HEK293 (cell line): Measurements from ENCODE around the gene ADRM1.

Source experiments
- BCL11B ChIP-seq: fragments of 450-650 bp; formaldehyde crosslinking; IDR thresholded peaks from 2 replicates; pipeline ENCODE4 v1.5.1; 2016; ENCODE audit warnings: low read depth, missing biosample characterization, missing genetic modification characterization
- GLI2 ChIP-seq: fragments of 450-650 bp; formaldehyde crosslinking; IDR thresholded peaks from 2 replicates; pipeline ENCODE4; 2017; ENCODE audit warnings: missing biosample characterization, missing genetic modification characterization, low read depth, borderline replicate concordance
- GLIS1 ChIP-seq: fragments of 450-650 bp; formaldehyde crosslinking; IDR thresholded peaks from 2 replicates; pipeline ENCODE4 v1.5.1; 2016; ENCODE audit warnings: missing biosample characterization, missing genetic modification characterization
- HOXC10 ChIP-seq: sonication (generic); formaldehyde crosslinking; IDR thresholded peaks from 2 replicates; pipeline ENCODE4 v1.8.1; 2023; ENCODE audit warnings: mild to moderate bottlenecking, missing genetic modification reagents
- HOXD13 ChIP-seq: sonication (generic); formaldehyde crosslinking; IDR thresholded peaks from 2 replicates; pipeline ENCODE4 v1.8.0; 2022; ENCODE audit warnings: missing genetic modification reagents, borderline replicate concordance
- KLF16 ChIP-seq: fragments of 450-650 bp; formaldehyde crosslinking; IDR thresholded peaks from 2 replicates; pipeline ENCODE4 v1.5.1; 2017; ENCODE audit warnings: missing biosample characterization, missing genetic modification characterization
- PATZ1 ChIP-seq: fragments of 450-650 bp; formaldehyde crosslinking; IDR thresholded peaks from 2 replicates; pipeline ENCODE4 v1.5.1; 2016; ENCODE audit warnings: missing biosample characterization, missing genetic modification characterization
- SCRT2 ChIP-seq: fragments of 450-650 bp; formaldehyde crosslinking; IDR thresholded peaks from 2 replicates; pipeline ENCODE4 v1.5.1; 2016; ENCODE audit warnings: missing biosample characterization, missing genetic modification characterization
- SP3 ChIP-seq: fragments of 450-650 bp; formaldehyde crosslinking; IDR thresholded peaks from 2 replicates; pipeline ENCODE4 v1.5.1; 2016; ENCODE audit warnings: missing biosample characterization, missing genetic modification characterization
- TRIM28 ChIP-seq: IDR thresholded peaks from 2 replicates; pipeline ENCODE4 v1.6.1; 2011; ENCODE audit warnings: low read length, control low read depth, borderline replicate concordance
- WT1 ChIP-seq: fragments of 450-650 bp; formaldehyde crosslinking; IDR thresholded peaks from 2 replicates; pipeline ENCODE4 v1.5.1; 2016; ENCODE audit warnings: missing biosample characterization, missing genetic modification characterization
- YY1 ChIP-seq: fragments of 450-650 bp; formaldehyde crosslinking; IDR thresholded peaks from 2 replicates; pipeline ENCODE4 v1.5.1; 2018; ENCODE audit warnings: missing biosample characterization, missing genetic modification characterization
- ZBTB6 ChIP-seq: fragments of 450-650 bp; formaldehyde crosslinking; IDR thresholded peaks from 2 replicates; pipeline ENCODE4 v1.5.1; 2017; ENCODE audit warnings: missing biosample characterization, missing genetic modification characterization
- ZIC2 ChIP-seq: fragments of 450-650 bp; formaldehyde crosslinking; IDR thresholded peaks from 2 replicates; pipeline ENCODE4 v1.5.1; 2016; ENCODE audit warnings: missing biosample characterization, missing genetic modification characterization
- ZNF223 ChIP-seq: fragments of 450-650 bp; formaldehyde crosslinking; IDR thresholded peaks from 2 replicates; pipeline ENCODE4 v1.5.1; 2016; ENCODE audit warnings: missing biosample characterization, missing genetic modification characterization
- ZNF239 ChIP-seq: fragments of 450-650 bp; formaldehyde crosslinking; IDR thresholded peaks from 2 replicates; pipeline ENCODE4 v1.5.1; 2016; ENCODE audit warnings: missing biosample characterization, missing genetic modification characterization
- ZNF248 ChIP-seq: fragments of 450-650 bp; formaldehyde crosslinking; IDR thresholded peaks from 2 replicates; pipeline ENCODE4 v1.5.1; 2017; ENCODE audit warnings: missing biosample characterization, missing genetic modification characterization
- ZNF280D ChIP-seq: fragments of 450-650 bp; formaldehyde crosslinking; IDR thresholded peaks from 2 replicates; pipeline ENCODE4 v1.5.1; 2016; ENCODE audit warnings: missing biosample characterization, missing genetic modification characterization
- ZNF335 ChIP-seq: fragments of 450-650 bp; formaldehyde crosslinking; conservative IDR thresholded peaks from 2 replicates; pipeline ENCODE4 v1.5.1; 2016; ENCODE audit warnings: missing biosample characterization, missing genetic modification characterization
- ZNF391 ChIP-seq: fragments of 450-650 bp; formaldehyde crosslinking; IDR thresholded peaks from 2 replicates; pipeline ENCODE4 v1.5.1; 2016; ENCODE audit warnings: low read depth, missing biosample characterization, missing genetic modification characterization, borderline replicate concordance
- ZNF449 ChIP-seq: fragments of 450-650 bp; formaldehyde crosslinking; IDR thresholded peaks from 2 replicates; pipeline ENCODE4 v1.5.1; 2017; ENCODE audit warnings: missing biosample characterization, mild to moderate bottlenecking, missing genetic modification characterization, moderate library complexity
- ZNF48 ChIP-seq: fragments of 450-650 bp; formaldehyde crosslinking; IDR thresholded peaks from 2 replicates; pipeline ENCODE4 v1.5.1; 2016; ENCODE audit warnings: missing biosample characterization, missing genetic modification characterization
- ZNF513 ChIP-seq: fragments of 450-650 bp; IDR thresholded peaks from 2 replicates; pipeline ENCODE4 v1.5.1; 2018; ENCODE audit warnings: missing biosample characterization, missing genetic modification characterization
- ZNF514 ChIP-seq: fragments of 450-650 bp; formaldehyde crosslinking; IDR thresholded peaks from 2 replicates; pipeline ENCODE4 v1.5.1; 2016; ENCODE audit warnings: missing biosample characterization, missing genetic modification characterization
- ZNF560 ChIP-seq: fragments of 450-650 bp; formaldehyde crosslinking; IDR thresholded peaks from 2 replicates; pipeline ENCODE4 v1.5.1; 2017; ENCODE audit warnings: missing biosample characterization, missing genetic modification characterization, borderline replicate concordance
- ZNF610 ChIP-seq: fragments of 450-650 bp; formaldehyde crosslinking; IDR thresholded peaks from 2 replicates; pipeline ENCODE4 v1.5.1; 2016; ENCODE audit warnings: missing biosample characterization, missing genetic modification characterization, borderline replicate concordance
- ZNF664 ChIP-seq: fragments of 450-650 bp; formaldehyde crosslinking; IDR thresholded peaks from 2 replicates; pipeline ENCODE4 v1.5.1; 2016; ENCODE audit warnings: missing biosample characterization, missing genetic modification characterization
- ZNF677 ChIP-seq: fragments of 450-650 bp; IDR thresholded peaks from 2 replicates; pipeline ENCODE4 v1.5.0; 2018; ENCODE audit warnings: missing biosample characterization, mild to moderate bottlenecking, missing genetic modification characterization, moderate library complexity
- ZNF76 ChIP-seq: fragments of 450-650 bp; formaldehyde crosslinking; IDR thresholded peaks from 2 replicates; pipeline ENCODE4; 2016; ENCODE audit warnings: low read depth, missing biosample characterization, missing genetic modification characterization, borderline replicate concordance
- ZNF768 ChIP-seq: fragments of 450-650 bp; formaldehyde crosslinking; IDR thresholded peaks from 2 replicates; pipeline ENCODE4 v1.5.1; 2018; ENCODE audit warnings: missing biosample characterization, mild to moderate bottlenecking, missing genetic modification characterization
- ZNF785 ChIP-seq: fragments of 450-650 bp; formaldehyde crosslinking; IDR thresholded peaks from 2 replicates; pipeline ENCODE4 v1.5.1; 2016; ENCODE audit warnings: missing biosample characterization, missing genetic modification characterization
- ZSCAN30 ChIP-seq: fragments of 450-650 bp; IDR thresholded peaks from 2 replicates; pipeline ENCODE4 v1.5.1; 2018; ENCODE audit warnings: missing biosample characterization, mild to moderate bottlenecking, missing genetic modification characterization, moderate library complexity

ADRM1 gene

GRCh38 chr20:62302341-62303061, at the start of gene ADRM1 (continued):
- no peak; the same call in 1 of the 2 replicates for TF ChIP-seq ZBTB6 (tag by site-specific recombination)
- TF ChIP-seq ZNF223 (tag by site-specific recombination): no peak
- TF ChIP-seq ZNF449: peak; percentile 48; the same call in 1 of the 2 replicates
- no peak; the same call in 1 of the 2 replicates for TF ChIP-seq ZNF391 (tag by site-specific recombination)
- TF ChIP-seq ZNF560 (tag by site-specific recombination): no peak
- TF ChIP-seq ZNF610: peak; percentile 83; the same call in 1 of the 2 replicates
- no peak; the same call in 1 of the 2 replicates for TF ChIP-seq YY1
- no peak for TF ChIP-seq ZNF664 (tag by site-specific recombination)
- no peak for TF ChIP-seq ZNF239 (tag by site-specific recombination)
- no peak for TF ChIP-seq GLI2 (tag by site-specific recombination)
- peak; percentile 7; the same call in 1 of the 2 replicates for TF ChIP-seq WT1 (tag by site-specific recombination)
- TF ChIP-seq ZNF248 (tag by site-specific recombination): no peak
- TF ChIP-seq ZNF48 (tag by site-specific recombination): no peak
- no peak for TF ChIP-seq ZNF514 (tag by site-specific recombination)
- no peak for TF ChIP-seq ZNF280D (tag by site-specific recombination)
- TF ChIP-seq ZSCAN30 (tag by site-specific recombination): peak; percentile 44; the same call in 1 of the 2 replicates
- TF ChIP-seq KLF16 (tag by site-specific recombination): peak; percentile 86
- TF ChIP-seq SCRT2 (tag by site-specific recombination): peak; percentile 36; the same call in 1 of the 2 replicates
- TF ChIP-seq ZIC2 (tag by site-specific recombination): peak; percentile 49
- peak; percentile 88 for TF ChIP-seq PATZ1 (tag by site-specific recombination)
- TF ChIP-seq SP3 (tag by site-specific recombination): peak; percentile 81
- TF ChIP-seq TRIM28: no peak
- TF ChIP-seq ZNF76 (tag by site-specific recombination): peak; percentile 29; the same call in 1 of the 2 replicates
- peak; percentile 64; the same call in 1 of the 2 replicates for TF ChIP-seq ZNF335
- no peak for TF ChIP-seq ZNF677 (tag by site-specific recombination)
- TF ChIP-seq GLIS1 (tag by site-specific recombination): peak; percentile 34; the same call in 1 of the 2 replicates
- peak; percentile 75; the same call in 1 of the 2 replicates for TF ChIP-seq BCL11B
- 0 out of 2 replicates have a peak, but pooled peaks have one; percentile 43 for TF ChIP-seq ZNF785 (tag by site-specific recombination)
- no peak for TF ChIP-seq ZNF768 (tag by site-specific recombination)
- TF ChIP-seq ZNF513 (tag by site-specific recombination): no peak
- TF ChIP-seq HOXC10 (CRISPR knock-in tag): no peak
- TF ChIP-seq HOXD13 (CRISPR knock-in tag): no peak
